GM23338 (cell line): ENCODE measurements around the gene ADAM8. TPM values are rescaled to one million over a fixed set of nuclear protein-coding genes. Genes with fewer than 3 reads are reported as not detected.

Source experiments
- ATAC-seq: fragments of 200-7000 bp; cut with Tn5 transposase; 3 replicates; pipeline ENCODE4 v1.9.1; 2020
- DNase-seq: peaks from one replicate; pipeline ENCODE4 v3.0.0-alpha.2; 2015; ENCODE audit warnings: low spot score
- H2AFZ ChIP-seq: fragments of 200-600 bp; sonication (generic); 2 replicates; pipeline ENCODE4 v1.8.0; 2016; ENCODE audit warnings: antibody characterized with exemption, mild to moderate bottlenecking, moderate library complexity
- H3F3A ChIP-seq: fragments of 200-600 bp; sonication (generic); replicated peaks from 2 replicates; pipeline ENCODE4 v1.8.0; 2017; ENCODE audit warnings: antibody characterized with exemption, mixed run types, low read depth
- H3K27ac ChIP-seq: fragments of 200-600 bp; sonication (generic); 2 replicates; pipeline ENCODE4 v1.6.1; 2016; ENCODE audit warnings: low read depth
- H3K27me3 ChIP-seq: fragments of 200-600 bp; sonication (generic); 2 replicates; pipeline ENCODE4 v1.8.0; 2016; ENCODE audit warnings: mild to moderate bottlenecking, mixed run types, moderate library complexity; ENCODE audit not compliant: insufficient read depth
- H3K36me3 ChIP-seq: fragments of 200-600 bp; sonication (generic); 2 replicates; pipeline ENCODE4 v1.8.0; 2016; ENCODE audit warnings: mild to moderate bottlenecking; ENCODE audit not compliant: insufficient read depth
- H3K4me1 ChIP-seq: fragments of 200-600 bp; sonication (generic); 2 replicates; pipeline ENCODE4 v1.8.0; 2016; ENCODE audit warnings: mild to moderate bottlenecking, moderate library complexity; ENCODE audit not compliant: insufficient read depth
- H3K4me2 ChIP-seq: fragments of 200-600 bp; sonication (generic); 2 replicates; pipeline ENCODE4 v1.7.1; 2017; ENCODE audit warnings: mixed run types
- H3K4me3 ChIP-seq: fragments of 200-600 bp; sonication (generic); 2 replicates; pipeline ENCODE4 v1.6.1; 2016; ENCODE audit warnings: mixed run types
- H3K79me2 ChIP-seq: fragments of 200-600 bp; sonication (generic); replicated peaks from 2 replicates; pipeline ENCODE4 v1.8.0; 2017; ENCODE audit warnings: mild to moderate bottlenecking; ENCODE audit not compliant: insufficient read depth
- H3K9me2 ChIP-seq: fragments of 200-600 bp; sonication (generic); 2 replicates; pipeline ENCODE4 v1.8.0; 2017; ENCODE audit not compliant: insufficient read depth
- H4K20me1 ChIP-seq: fragments of 200-600 bp; sonication (generic); replicated peaks from 2 replicates; pipeline ENCODE4 v1.8.0; 2017; ENCODE audit warnings: mild to moderate bottlenecking; ENCODE audit not compliant: insufficient read depth
- H3K27ac Mint-ChIP-seq: 2 replicates; pipeline ENCODE4 v1.8.0; 2020; ENCODE audit warnings: inconsistent platforms, mild to moderate bottlenecking, moderate library complexity, mixed read lengths
- H3K27me3 Mint-ChIP-seq: 3 replicates; pipeline ENCODE4 v1.8.0; 2022; ENCODE audit warnings: low read depth, mild to moderate bottlenecking, moderate library complexity, mixed read lengths, inconsistent platforms; ENCODE audit not compliant: insufficient read depth, poor library complexity
- H3K36me3 Mint-ChIP-seq: 3 replicates; pipeline ENCODE4 v1.8.0; 2021; ENCODE audit warnings: low read depth, mild to moderate bottlenecking, inconsistent platforms, moderate library complexity, mixed read lengths
- H3K4me1 Mint-ChIP-seq: 3 replicates; pipeline ENCODE4 v1.8.0; 2020; ENCODE audit warnings: mild to moderate bottlenecking, inconsistent platforms, mixed read lengths
- H3K4me3 Mint-ChIP-seq: 3 replicates; pipeline ENCODE4 v1.8.0; 2021; ENCODE audit warnings: moderate library complexity, mild to moderate bottlenecking, inconsistent platforms, mixed read lengths
- H3K9me3 Mint-ChIP-seq: 3 replicates; pipeline ENCODE4 v1.8.0; 2020; ENCODE audit warnings: moderate library complexity, mild to moderate bottlenecking, inconsistent platforms, mixed read lengths
- CREB1 ChIP-seq: fragments of 250-450 bp; sonication (Bioruptor Pico); IDR thresholded peaks from 2 replicates; pipeline ENCODE4 v1.5.0; 2020; ENCODE audit warnings: low read depth, mild to moderate bottlenecking, moderate library complexity
- EZH2 ChIP-seq: fragments of 200-600 bp; sonication (generic); IDR thresholded peaks from one replicate; pipeline ENCODE4 v1.8.0; 2017; ENCODE audit warnings: antibody characterized with exemption, mild to moderate bottlenecking, low read depth; ENCODE audit not compliant: unreplicated experiment
- EZH2phosphoT487 ChIP-seq: fragments of 200-600 bp; sonication (generic); IDR thresholded peaks from one replicate; pipeline ENCODE4 v1.8.1; 2018; ENCODE audit warnings: antibody characterized with exemption; ENCODE audit not compliant: unreplicated experiment
- JUNB ChIP-seq: IDR thresholded peaks from one replicate; pipeline ENCODE4 v1.6.1; 2016; ENCODE audit warnings: antibody characterized with exemption; ENCODE audit not compliant: unreplicated experiment
- NANOG ChIP-seq: IDR thresholded peaks from 2 replicates; pipeline ENCODE4 v1.6.1; 2016; ENCODE audit warnings: antibody characterized with exemption, borderline replicate concordance
- POLR2AphosphoS5 ChIP-seq: IDR thresholded peaks from 2 replicates; pipeline ENCODE4 v1.6.1; 2016; ENCODE audit warnings: antibody characterized with exemption, low read depth
- STAT1 ChIP-seq: IDR thresholded peaks from one replicate; pipeline ENCODE4 v1.6.1; 2016; ENCODE audit warnings: antibody characterized with exemption; ENCODE audit not compliant: unreplicated experiment
- ZNF114 ChIP-seq: fragments of 250-450 bp; sonication (Bioruptor Pico); IDR thresholded peaks from 2 replicates; pipeline ENCODE4 v1.5.0; 2020; ENCODE audit warnings: mild to moderate bottlenecking, moderate library complexity
- ZNF331 ChIP-seq: fragments of 250-450 bp; sonication (Bioruptor Pico); IDR thresholded peaks from 2 replicates; pipeline ENCODE4 v1.5.0; 2020; ENCODE audit warnings: low read depth, mild to moderate bottlenecking, moderate library complexity
- polyA plus RNA-seq: library from polyadenylated mRNA; unstranded; fragments of >200 nt; fragmentation: Nextera tagmentation; extraction: Ambion mirVana; gene quantifications from 2 replicates; pipeline ENCODE4 v1.2.1, GENCODE V29; 2016
- total RNA-seq: library from RNA; depleted of rRNA; stranded (reverse); fragments of >200 nt; shearing (Covaris generic); gene quantifications from 2 replicates; pipeline ENCODE4 v1.2.3, GENCODE V29; 2014
- TF ChIP-seq, protein P1 (sequence below): fragments of 250-450 bp; sonication (Bioruptor Pico); IDR thresholded peaks from 2 replicates; pipeline ENCODE4 v1.5.0; 2020; ENCODE audit warnings: mild to moderate bottlenecking, moderate library complexity
- TF ChIP-seq, protein P2 (sequence below): IDR thresholded peaks from 2 replicates; pipeline ENCODE4 v1.6.1; 2016; ENCODE audit warnings: antibody characterized with exemption
- TF ChIP-seq, protein P3 (sequence below): IDR thresholded peaks from one replicate; pipeline ENCODE4 v1.6.1; 2018; ENCODE audit warnings: antibody characterized with exemption; ENCODE audit not compliant: unreplicated experiment
- TF ChIP-seq, protein P4 (sequence below), 2 experiments: fragments of 200-600 bp in 1 of 2; sonication (generic) in 1 of 2; conservative IDR thresholded peaks; 2 replicates each; pipeline versions ENCODE4 v1.5.1 to v1.6.1; 2016 to 2017; ENCODE audit warnings: antibody characterized with exemption in 2 of 2, low read depth in 2 of 2, mild to moderate bottlenecking in 2 of 2, moderate library complexity in 1 of 2

Gene ADAM8
- total and polyA plus RNA-seq, 2 experiments from 2014 or later: 1.9 to 5.5 TPM

DNA sequence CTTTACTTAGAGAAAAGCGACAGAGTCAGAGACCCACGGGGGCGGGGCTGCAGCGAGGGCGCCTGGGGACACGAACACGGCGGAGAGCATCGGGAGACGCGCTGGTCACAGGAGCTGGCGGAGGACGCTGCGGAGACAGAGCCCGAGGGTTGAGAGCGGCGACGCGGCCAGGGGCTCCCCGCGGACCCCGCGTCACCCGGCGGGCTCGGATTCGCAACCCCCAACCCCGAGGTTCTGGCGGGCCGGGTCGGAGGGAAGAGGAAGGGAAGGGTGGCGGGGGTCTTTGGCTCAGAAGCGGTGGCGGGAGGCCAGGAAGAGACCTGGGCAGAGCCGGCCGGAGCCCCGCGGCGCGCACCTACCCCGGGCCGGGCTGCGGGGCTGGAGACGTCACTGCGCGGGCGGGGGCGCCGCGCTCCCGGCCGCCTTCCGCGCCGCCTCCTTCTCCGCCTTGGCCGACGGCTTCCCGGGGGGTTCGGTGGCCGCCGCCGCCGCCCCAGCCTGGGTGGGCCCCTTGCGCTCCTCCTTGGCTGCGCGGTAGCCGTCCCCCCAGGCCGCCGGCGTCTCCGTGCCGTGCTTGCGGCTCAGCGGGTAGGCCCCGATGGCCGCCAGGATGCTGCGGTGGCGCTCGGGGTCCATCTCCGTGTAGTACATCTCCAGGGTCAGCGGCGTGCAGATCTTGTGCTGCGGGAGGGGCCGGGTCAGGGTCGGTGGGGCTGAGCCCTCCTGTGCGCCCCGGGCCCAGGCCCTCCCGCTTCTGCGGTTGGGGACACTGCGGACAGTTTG is 49.0 kb upstream of the ADAM8 start:
- Histone ChIP-seq H2AFZ (peak overlapping the region; percentile 95), H3F3A (0 out of 2 replicates have a peak, but pooled peaks cover 11% of the 10 kb centered on the region), H3K36me3 (no peaks in the 10 kb centered on the region), H3K4me3 (peak overlapping the region; percentile 68), H3K27me3 (peaks cover 55% of the 10 kb centered on the region), H3K9me2 (no peaks in the 10 kb centered on the region), H3K79me2 (no peaks in the 10 kb centered on the region), H3K27ac (no peak overlapping the region), H4K20me1 (no peaks in the 10 kb centered on the region), H3K4me1 (peaks cover 17% of the 10 kb centered on the region), H3K4me2 (peak overlapping the region; percentile 87)
- H3K4me1 Mint-ChIP-seq: peaks cover 19% of the 10 kb centered on the region
- TF ChIP-seq CREB1 (CRISPR knock-in tag) (peak; percentile 21; the same call in 1 of the 2 replicates), ZNF331 (CRISPR knock-in tag) (no peak), ZNF114 (CRISPR knock-in tag) (no peak), NANOG (no peak), EZH2phosphoT487 (no peak), POLR2AphosphoS5 (no peak), STAT1 (no peak), EZH2 (peak; percentile 63), JUNB (no peak)
- TF ChIP-seq, protein P1, sequence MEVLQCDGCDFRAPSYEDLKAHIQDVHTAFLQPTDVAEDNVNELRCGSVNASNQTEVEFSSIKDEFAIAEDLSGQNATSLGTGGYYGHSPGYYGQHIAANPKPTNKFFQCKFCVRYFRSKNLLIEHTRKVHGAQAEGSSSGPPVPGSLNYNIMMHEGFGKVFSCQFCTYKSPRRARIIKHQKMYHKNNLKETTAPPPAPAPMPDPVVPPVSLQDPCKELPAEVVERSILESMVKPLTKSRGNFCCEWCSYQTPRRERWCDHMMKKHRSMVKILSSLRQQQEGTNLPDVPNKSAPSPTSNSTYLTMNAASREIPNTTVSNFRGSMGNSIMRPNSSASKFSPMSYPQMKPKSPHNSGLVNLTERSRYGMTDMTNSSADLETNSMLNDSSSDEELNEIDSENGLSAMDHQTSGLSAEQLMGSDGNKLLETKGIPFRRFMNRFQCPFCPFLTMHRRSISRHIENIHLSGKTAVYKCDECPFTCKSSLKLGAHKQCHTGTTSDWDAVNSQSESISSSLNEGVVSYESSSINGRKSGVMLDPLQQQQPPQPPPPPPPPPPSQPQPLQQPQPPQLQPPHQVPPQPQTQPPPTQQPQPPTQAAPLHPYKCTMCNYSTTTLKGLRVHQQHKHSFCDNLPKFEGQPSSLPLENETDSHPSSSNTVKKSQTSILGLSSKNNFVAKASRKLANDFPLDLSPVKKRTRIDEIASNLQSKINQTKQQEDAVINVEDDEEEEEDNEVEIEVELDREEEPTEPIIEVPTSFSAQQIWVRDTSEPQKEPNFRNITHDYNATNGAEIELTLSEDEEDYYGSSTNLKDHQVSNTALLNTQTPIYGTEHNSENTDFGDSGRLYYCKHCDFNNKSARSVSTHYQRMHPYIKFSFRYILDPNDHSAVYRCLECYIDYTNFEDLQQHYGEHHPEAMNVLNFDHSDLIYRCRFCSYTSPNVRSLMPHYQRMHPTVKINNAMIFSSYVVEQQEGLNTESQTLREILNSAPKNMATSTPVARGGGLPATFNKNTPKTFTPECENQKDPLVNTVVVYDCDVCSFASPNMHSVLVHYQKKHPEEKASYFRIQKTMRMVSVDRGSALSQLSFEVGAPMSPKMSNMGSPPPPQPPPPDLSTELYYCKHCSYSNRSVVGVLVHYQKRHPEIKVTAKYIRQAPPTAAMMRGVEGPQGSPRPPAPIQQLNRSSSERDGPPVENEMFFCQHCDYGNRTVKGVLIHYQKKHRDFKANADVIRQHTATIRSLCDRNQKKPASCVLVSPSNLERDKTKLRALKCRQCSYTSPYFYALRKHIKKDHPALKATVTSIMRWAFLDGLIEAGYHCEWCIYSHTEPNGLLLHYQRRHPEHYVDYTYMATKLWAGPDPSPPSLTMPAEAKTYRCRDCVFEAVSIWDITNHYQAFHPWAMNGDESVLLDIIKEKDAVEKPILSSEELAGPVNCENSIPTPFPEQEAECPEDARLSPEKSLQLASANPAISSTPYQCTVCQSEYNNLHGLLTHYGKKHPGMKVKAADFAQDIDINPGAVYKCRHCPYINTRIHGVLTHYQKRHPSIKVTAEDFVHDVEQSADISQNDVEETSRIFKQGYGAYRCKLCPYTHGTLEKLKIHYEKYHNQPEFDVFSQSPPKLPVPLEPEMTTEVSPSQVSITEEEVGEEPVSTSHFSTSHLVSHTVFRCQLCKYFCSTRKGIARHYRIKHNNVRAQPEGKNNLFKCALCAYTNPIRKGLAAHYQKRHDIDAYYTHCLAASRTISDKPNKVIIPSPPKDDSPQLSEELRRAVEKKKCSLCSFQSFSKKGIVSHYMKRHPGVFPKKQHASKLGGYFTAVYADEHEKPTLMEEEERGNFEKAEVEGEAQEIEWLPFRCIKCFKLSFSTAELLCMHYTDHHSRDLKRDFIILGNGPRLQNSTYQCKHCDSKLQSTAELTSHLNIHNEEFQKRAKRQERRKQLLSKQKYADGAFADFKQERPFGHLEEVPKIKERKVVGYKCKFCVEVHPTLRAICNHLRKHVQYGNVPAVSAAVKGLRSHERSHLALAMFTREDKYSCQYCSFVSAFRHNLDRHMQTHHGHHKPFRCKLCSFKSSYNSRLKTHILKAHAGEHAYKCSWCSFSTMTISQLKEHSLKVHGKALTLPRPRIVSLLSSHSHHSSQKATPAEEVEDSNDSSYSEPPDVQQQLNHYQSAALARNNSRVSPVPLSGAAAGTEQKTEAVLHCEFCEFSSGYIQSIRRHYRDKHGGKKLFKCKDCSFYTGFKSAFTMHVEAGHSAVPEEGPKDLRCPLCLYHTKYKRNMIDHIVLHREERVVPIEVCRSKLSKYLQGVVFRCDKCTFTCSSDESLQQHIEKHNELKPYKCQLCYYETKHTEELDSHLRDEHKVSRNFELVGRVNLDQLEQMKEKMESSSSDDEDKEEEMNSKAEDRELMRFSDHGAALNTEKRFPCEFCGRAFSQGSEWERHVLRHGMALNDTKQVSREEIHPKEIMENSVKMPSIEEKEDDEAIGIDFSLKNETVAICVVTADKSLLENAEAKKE (CRISPR knock-in tag): no peak
- TF ChIP-seq, protein P2, sequence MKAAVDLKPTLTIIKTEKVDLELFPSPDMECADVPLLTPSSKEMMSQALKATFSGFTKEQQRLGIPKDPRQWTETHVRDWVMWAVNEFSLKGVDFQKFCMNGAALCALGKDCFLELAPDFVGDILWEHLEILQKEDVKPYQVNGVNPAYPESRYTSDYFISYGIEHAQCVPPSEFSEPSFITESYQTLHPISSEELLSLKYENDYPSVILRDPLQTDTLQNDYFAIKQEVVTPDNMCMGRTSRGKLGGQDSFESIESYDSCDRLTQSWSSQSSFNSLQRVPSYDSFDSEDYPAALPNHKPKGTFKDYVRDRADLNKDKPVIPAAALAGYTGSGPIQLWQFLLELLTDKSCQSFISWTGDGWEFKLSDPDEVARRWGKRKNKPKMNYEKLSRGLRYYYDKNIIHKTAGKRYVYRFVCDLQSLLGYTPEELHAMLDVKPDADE: no peak
- TF ChIP-seq, protein P3, sequence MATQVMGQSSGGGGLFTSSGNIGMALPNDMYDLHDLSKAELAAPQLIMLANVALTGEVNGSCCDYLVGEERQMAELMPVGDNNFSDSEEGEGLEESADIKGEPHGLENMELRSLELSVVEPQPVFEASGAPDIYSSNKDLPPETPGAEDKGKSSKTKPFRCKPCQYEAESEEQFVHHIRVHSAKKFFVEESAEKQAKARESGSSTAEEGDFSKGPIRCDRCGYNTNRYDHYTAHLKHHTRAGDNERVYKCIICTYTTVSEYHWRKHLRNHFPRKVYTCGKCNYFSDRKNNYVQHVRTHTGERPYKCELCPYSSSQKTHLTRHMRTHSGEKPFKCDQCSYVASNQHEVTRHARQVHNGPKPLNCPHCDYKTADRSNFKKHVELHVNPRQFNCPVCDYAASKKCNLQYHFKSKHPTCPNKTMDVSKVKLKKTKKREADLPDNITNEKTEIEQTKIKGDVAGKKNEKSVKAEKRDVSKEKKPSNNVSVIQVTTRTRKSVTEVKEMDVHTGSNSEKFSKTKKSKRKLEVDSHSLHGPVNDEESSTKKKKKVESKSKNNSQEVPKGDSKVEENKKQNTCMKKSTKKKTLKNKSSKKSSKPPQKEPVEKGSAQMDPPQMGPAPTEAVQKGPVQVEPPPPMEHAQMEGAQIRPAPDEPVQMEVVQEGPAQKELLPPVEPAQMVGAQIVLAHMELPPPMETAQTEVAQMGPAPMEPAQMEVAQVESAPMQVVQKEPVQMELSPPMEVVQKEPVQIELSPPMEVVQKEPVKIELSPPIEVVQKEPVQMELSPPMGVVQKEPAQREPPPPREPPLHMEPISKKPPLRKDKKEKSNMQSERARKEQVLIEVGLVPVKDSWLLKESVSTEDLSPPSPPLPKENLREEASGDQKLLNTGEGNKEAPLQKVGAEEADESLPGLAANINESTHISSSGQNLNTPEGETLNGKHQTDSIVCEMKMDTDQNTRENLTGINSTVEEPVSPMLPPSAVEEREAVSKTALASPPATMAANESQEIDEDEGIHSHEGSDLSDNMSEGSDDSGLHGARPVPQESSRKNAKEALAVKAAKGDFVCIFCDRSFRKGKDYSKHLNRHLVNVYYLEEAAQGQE: no peak
- TF ChIP-seq, protein P4, sequence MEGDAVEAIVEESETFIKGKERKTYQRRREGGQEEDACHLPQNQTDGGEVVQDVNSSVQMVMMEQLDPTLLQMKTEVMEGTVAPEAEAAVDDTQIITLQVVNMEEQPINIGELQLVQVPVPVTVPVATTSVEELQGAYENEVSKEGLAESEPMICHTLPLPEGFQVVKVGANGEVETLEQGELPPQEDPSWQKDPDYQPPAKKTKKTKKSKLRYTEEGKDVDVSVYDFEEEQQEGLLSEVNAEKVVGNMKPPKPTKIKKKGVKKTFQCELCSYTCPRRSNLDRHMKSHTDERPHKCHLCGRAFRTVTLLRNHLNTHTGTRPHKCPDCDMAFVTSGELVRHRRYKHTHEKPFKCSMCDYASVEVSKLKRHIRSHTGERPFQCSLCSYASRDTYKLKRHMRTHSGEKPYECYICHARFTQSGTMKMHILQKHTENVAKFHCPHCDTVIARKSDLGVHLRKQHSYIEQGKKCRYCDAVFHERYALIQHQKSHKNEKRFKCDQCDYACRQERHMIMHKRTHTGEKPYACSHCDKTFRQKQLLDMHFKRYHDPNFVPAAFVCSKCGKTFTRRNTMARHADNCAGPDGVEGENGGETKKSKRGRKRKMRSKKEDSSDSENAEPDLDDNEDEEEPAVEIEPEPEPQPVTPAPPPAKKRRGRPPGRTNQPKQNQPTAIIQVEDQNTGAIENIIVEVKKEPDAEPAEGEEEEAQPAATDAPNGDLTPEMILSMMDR (conservative IDR thresholded peaks at IDR 0.05; ENCODE audit: low read depth in 2 of 2): no peak
- DNase-seq (peak; percentile 47), ATAC-seq (peak; percentile 14)
- peak overlapping the region; percentile 72 for H3K4me3 Mint-ChIP-seq
- H3K27me3 Mint-ChIP-seq: peaks cover 49% of the 10 kb centered on the region
- H3K27ac Mint-ChIP-seq: no peak overlapping the region
- no peaks in the 10 kb centered on the region; the same call in 2 of the 3 replicates for H3K36me3 Mint-ChIP-seq
- peaks cover 2% of the 10 kb centered on the region; the same call in 2 of the 3 replicates for H3K9me3 Mint-ChIP-seq
